ENCODE results near the gene PLCB3. TPM values are rescaled to one million over a fixed set of nuclear protein-coding genes. Genes with fewer than 3 reads are reported as not detected.

The PLCB3 gene
- total RNA-seq, 1 experiment from 2014 or later, result 40.6 TPM

- ChIA-PET CTCF (interaction anchor here (0.7 kb wide), 1 partner anchor 1499 kb away, joined by 6 read pairs; no protein-coding TSS in a partner anchor), POLR2A (interaction anchor here (0.7 to 1.3 kb wide), 2 partner anchors 10 to 13 kb away, joined by 5 read pairs; no protein-coding TSS in a partner anchor)
- Histone ChIP-seq H3K4me3 (ENCODE audit: low read depth, low read length) (peak overlapping the region; percentile 81), H3K4me1 (peaks cover 36% of the 10 kb centered on the region), H3K36me3 (ENCODE audit: control insufficient read depth, insufficient read depth, low read length) (peaks cover 2% of the 10 kb centered on the region; the same call in 1 of the 2 replicates), H3K9me3 (no peaks in the 10 kb centered on the region), H3K27me3 (replicated peaks; ENCODE audit: control insufficient read depth, insufficient read depth, low read length) (no peaks in the 10 kb centered on the region)
- H3K27me3 Mint-ChIP-seq (ENCODE audit: insufficient read depth, unreplicated experiment), result no peaks in the 10 kb centered on the region
- peaks cover 28% of the 10 kb centered on the region for H3K36me3 Mint-ChIP-seq (ENCODE audit: insufficient read depth, unreplicated experiment)
- intact Hi-C loops (cut with micrococcal nuclease; ENCODE audit: unreplicated experiment), result no loop called here
- peak overlapping the region; percentile 67 for H3K27ac Mint-ChIP-seq (ENCODE audit: unreplicated experiment)
- H3K4me1 Mint-ChIP-seq (ENCODE audit: low read depth, unreplicated experiment), result no peaks in the 10 kb centered on the region
- peak overlapping the region; percentile 83 for H3K4me3 Mint-ChIP-seq (ENCODE audit: unreplicated experiment)
- no peaks in the 10 kb centered on the region for H3K9me3 Mint-ChIP-seq (ENCODE audit: unreplicated experiment)
- TF ChIP-seq CTCF (IDR thresholded peaks at IDR 0.05; ENCODE audit: insufficient read depth in 1 of 2, low read depth in 1 of 2, low read length in 1 of 2, severe bottlenecking in 1 of 2, unreplicated experiment in 1 of 2), result no peak
- no TSS peak for BruUV-seq (replicated peaks)
- DNase-seq, result no peak
These were observed 20.4 kb upstream of the PLCB3 start for GRCh38 chr11:64230985-64231365.

DNA sequence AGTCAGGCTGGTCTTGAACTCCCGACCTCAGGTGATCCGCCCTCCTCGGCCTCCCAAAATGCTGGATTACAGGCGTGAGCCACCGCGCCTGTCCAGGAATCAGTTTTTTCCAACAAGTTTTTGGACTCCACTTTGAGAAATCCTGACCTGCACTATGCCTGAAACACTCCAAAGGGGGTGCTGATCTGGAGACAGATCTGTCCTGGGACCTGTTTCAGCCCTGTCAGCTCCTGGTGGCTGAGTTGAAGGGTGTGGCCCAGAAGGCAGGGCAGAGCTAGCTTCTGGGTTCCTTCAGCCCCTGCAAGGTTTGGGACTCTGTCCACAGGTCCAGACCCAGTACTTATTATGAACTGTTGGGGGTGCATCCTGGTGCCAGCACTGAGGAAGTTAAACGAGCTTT, 19.8 kb upstream of the PLCB3 start:
- Mint-ChIP-seq H3K4me1 (ENCODE audit: low read depth, unreplicated experiment) (no peaks in the 10 kb centered on the region), H3K9me3 (ENCODE audit: unreplicated experiment) (no peaks in the 10 kb centered on the region), H3K36me3 (ENCODE audit: insufficient read depth, unreplicated experiment) (peaks cover 24% of the 10 kb centered on the region), H3K4me3 (ENCODE audit: unreplicated experiment) (peak overlapping the region; percentile 83), H3K27ac (ENCODE audit: unreplicated experiment) (no peak overlapping the region), H3K27me3 (ENCODE audit: insufficient read depth, unreplicated experiment) (no peaks in the 10 kb centered on the region)
- Histone ChIP-seq H3K4me1 (peaks cover 35% of the 10 kb centered on the region), H3K36me3 (ENCODE audit: control insufficient read depth, insufficient read depth, low read length) (peaks cover 2% of the 10 kb centered on the region; the same call in 1 of the 2 replicates), H3K4me3 (ENCODE audit: low read depth, low read length) (no peak overlapping the region), H3K9me3 (no peaks in the 10 kb centered on the region), H3K27me3 (replicated peaks; ENCODE audit: control insufficient read depth, insufficient read depth, low read length) (no peaks in the 10 kb centered on the region)
- POLR2A ChIA-PET, result interaction anchor here (0.7 to 1.3 kb wide), 2 partner anchors 10 to 12 kb away, joined by 5 read pairs; no protein-coding TSS in a partner anchor
- no peak for DNase-seq
- no peak for TF ChIP-seq CTCF (IDR thresholded peaks at IDR 0.05; ENCODE audit: insufficient read depth in 1 of 2, low read depth in 1 of 2, low read length in 1 of 2, severe bottlenecking in 1 of 2, unreplicated experiment in 1 of 2)
- intact Hi-C loops (cut with micrococcal nuclease; ENCODE audit: unreplicated experiment), result no loop called here
- CTCF ChIA-PET, result interaction anchor here (0.7 kb wide), 1 partner anchor 1500 kb away, joined by 6 read pairs; no protein-coding TSS in a partner anchor
- BruUV-seq (replicated peaks), result no TSS peak

DNA sequence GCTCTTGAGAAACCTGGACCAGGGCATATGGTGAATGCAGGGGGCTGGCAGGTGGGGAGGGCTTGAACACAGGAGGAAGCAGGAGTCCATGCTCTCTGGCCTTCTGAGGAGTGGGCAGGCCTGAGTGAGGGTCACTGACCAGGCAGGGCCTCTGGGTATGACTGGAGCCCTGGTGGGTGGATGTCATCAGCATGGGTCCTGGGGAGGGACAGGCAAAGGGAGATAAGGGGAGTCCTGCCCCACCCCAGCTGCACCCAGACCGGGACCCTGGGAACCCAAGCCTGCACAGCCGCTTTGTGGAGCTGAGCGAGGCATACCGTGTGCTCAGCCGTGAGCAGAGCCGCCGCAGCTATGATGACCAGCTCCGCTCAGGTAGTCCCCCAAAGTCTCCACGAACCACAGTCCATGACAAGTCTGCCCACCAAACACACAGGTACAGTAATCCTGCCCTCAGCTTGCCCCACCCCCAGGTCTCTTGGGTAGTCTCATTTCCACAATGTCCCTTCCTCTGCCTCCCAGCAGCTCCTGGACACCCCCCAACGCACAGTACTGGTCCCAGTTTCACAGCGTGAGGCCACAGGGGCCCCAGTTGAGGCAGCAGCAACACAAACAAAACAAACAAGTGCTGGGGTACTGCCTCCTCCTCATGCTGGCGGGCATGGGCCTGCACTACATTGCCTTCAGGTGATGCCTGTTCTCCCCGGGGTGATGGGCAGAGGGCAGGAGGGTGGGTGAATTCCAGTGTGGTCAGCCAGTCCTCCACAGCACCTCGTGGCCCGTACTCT, 19.0 kb upstream of the PLCB3 start:
- no peak overlapping the region for H3K4me3 ChIP-seq (ENCODE audit: low read depth, low read length)
- no peaks in the 10 kb centered on the region for H3K9me3 ChIP-seq
- CTCF ChIA-PET, result interaction anchor here (1.0 kb wide), 1 partner anchor 13 kb away, joined by 4 read pairs; no protein-coding TSS in a partner anchor
- H3K4me1 Mint-ChIP-seq (ENCODE audit: low read depth, unreplicated experiment), result no peaks in the 10 kb centered on the region
- H3K27ac Mint-ChIP-seq (ENCODE audit: unreplicated experiment), result no peak overlapping the region
- intact Hi-C loops (cut with micrococcal nuclease; ENCODE audit: unreplicated experiment), result no loop called here
- no peaks in the 10 kb centered on the region for H3K27me3 Mint-ChIP-seq (ENCODE audit: insufficient read depth, unreplicated experiment)
- H3K27me3 ChIP-seq (replicated peaks; ENCODE audit: control insufficient read depth, insufficient read depth, low read length), result no peaks in the 10 kb centered on the region
- H3K36me3 ChIP-seq (ENCODE audit: control insufficient read depth, insufficient read depth, low read length), result peaks cover 2% of the 10 kb centered on the region; the same call in 1 of the 2 replicates
- H3K36me3 Mint-ChIP-seq (ENCODE audit: insufficient read depth, unreplicated experiment), result peaks cover 30% of the 10 kb centered on the region
- no peaks in the 10 kb centered on the region for H3K9me3 Mint-ChIP-seq (ENCODE audit: unreplicated experiment)
- TF ChIP-seq CTCF (IDR thresholded peaks at IDR 0.05; ENCODE audit: insufficient read depth in 1 of 2, low read depth in 1 of 2, low read length in 1 of 2, severe bottlenecking in 1 of 2, unreplicated experiment in 1 of 2), result no peak
- no TSS peak for BruUV-seq (replicated peaks)
- POLR2A ChIA-PET, result no interaction called here
- no peak for DNase-seq
- peak overlapping the region; percentile 83 for H3K4me3 Mint-ChIP-seq (ENCODE audit: unreplicated experiment)
- peaks cover 27% of the 10 kb centered on the region for H3K4me1 ChIP-seq
